HepG2 (cell line): ENCODE measurements around the gene CTRB2. TPM values are rescaled to one million over a fixed set of nuclear protein-coding genes. Genes with fewer than 3 reads are reported as not detected.
A peak's percentile ranks its signal among the peaks of the same experiment; 100 is the strongest.

Experiments used
- ATAC-seq: fragments of 200-7000 bp; cut with Tn5 transposase; 3 replicates; pipeline ENCODE4 v1.9.1; 2020; ENCODE audit warnings: mild to moderate bottlenecking, moderate library complexity
- BruUV-seq: library from RNA; stranded (reverse); fragments of 400-500 nt; replicated peaks from 2 replicates; lab custom pipeline; 2021; lab: Mats Ljungman, UMichigan
- CTCF ChIA-PET: fragments of 300-600 bp; formaldehyde crosslinking; extraction: SDS; loops from one replicate; lab custom pipeline; 2021; ENCODE audit warnings: low total read pairs, inconsistent platforms, low intra/inter-chr PET ratio; lab: Yijun Ruan, JAX
- POLR2A ChIA-PET: fragments of 350-600 bp; sonication (Branson Sonifier 250); formaldehyde crosslinking; loops from one replicate; lab custom pipeline; 2020; ENCODE audit warnings: antibody characterized with exemption, inconsistent platforms; lab: Yijun Ruan, JAX
- DNase-seq: peaks from one replicate; pipeline ENCODE4 v3.0.0-alpha.2; 2015; ENCODE audit warnings: low spot score
- FAIRE-seq: peaks from 3 replicates; lab custom pipeline; 2011; peaks lifted over from hg19 to GRCh38; lab: Jason Lieb, UNC
- H2AFZ ChIP-seq: one replicate; pipeline ENCODE4 v1.6.1; 2011; ENCODE audit warnings: low read length, inconsistent platforms
- H3K27ac ChIP-seq: fragments of 300-600 bp; 3 replicates; pipeline ENCODE4 v1.8.0; 2011; ENCODE audit warnings: mixed run types, mild to moderate bottlenecking, mixed read lengths, low read length, inconsistent platforms; ENCODE audit not compliant: insufficient read depth; ENCODE audit errors: extremely low read length
- H3K27me3 ChIP-seq, 2 experiments: fragments of 200-600 bp in 1 of 2; 2 replicates in 1 of 2; 3 replicates in 1 of 2; pipeline versions ENCODE4 v1.6.0 to v1.8.0; 2011; ENCODE audit warnings: low read length in 2 of 2, mild to moderate bottlenecking in 2 of 2, moderate library complexity in 2 of 2, inconsistent platforms in 1 of 2; ENCODE audit not compliant: insufficient read depth in 2 of 2, control insufficient read depth in 1 of 2
- H3K36me3 ChIP-seq, 2 experiments: fragments of 200-600 bp in 1 of 2; replicated peaks in 1 of 2; 2 replicates in 1 of 2; 3 replicates in 1 of 2; pipeline versions ENCODE4 v1.5.1 to v1.8.0; 2011; ENCODE audit warnings: low read length in 2 of 2, inconsistent platforms in 1 of 2; ENCODE audit not compliant: insufficient read depth in 2 of 2, control insufficient read depth in 1 of 2
- H3K4me1 ChIP-seq: 2 replicates; pipeline ENCODE4 v1.5.1; 2012; ENCODE audit warnings: low read length, inconsistent platforms; ENCODE audit not compliant: insufficient read depth
- H3K4me2 ChIP-seq: 2 replicates; pipeline ENCODE4 v1.6.0; 2011; ENCODE audit warnings: low read depth, low read length, inconsistent platforms
- H3K4me3 ChIP-seq, 3 experiments: fragments of 200-600 bp in 1 of 3; sonication (generic), shearing (Covaris generic) in 1 of 3; replicated peaks in 1 of 3; 2 replicates each; pipeline ENCODE4 v1.5.1; 2011 to 2016; ENCODE audit warnings: low read length in 3 of 3, inconsistent platforms in 2 of 3, low read depth in 2 of 3, mild to moderate bottlenecking in 2 of 3, control low read depth in 1 of 3, mixed read lengths in 1 of 3; ENCODE audit not compliant: insufficient read depth in 1 of 3
- H3K79me2 ChIP-seq: one replicate; pipeline ENCODE4 v1.6.1; 2011; ENCODE audit warnings: low read length, inconsistent platforms; ENCODE audit not compliant: insufficient read depth
- H3K9ac ChIP-seq: 2 replicates; pipeline ENCODE4 v1.6.0; 2011; ENCODE audit warnings: mild to moderate bottlenecking, low read depth, low read length, inconsistent platforms; ENCODE audit not compliant: insufficient read depth
- H3K9me3 ChIP-seq: 2 replicates; pipeline ENCODE4 v1.5.1; 2012; ENCODE audit warnings: mild to moderate bottlenecking, low read length
- H4K20me1 ChIP-seq: 2 replicates; pipeline ENCODE4 v1.6.0; 2011; ENCODE audit warnings: inconsistent platforms, mild to moderate bottlenecking, low read length, moderate library complexity; ENCODE audit not compliant: insufficient read depth
- AGO1 ChIP-seq: fragments of 200-400 bp; formaldehyde crosslinking; IDR thresholded peaks from 2 replicates; pipeline ENCODE4 v1.6.1; 2017; ENCODE audit warnings: mild to moderate bottlenecking, low read depth, low read length, moderate library complexity; ENCODE audit not compliant: poor library complexity, severe bottlenecking
- AGO2 ChIP-seq: fragments of 200-400 bp; formaldehyde crosslinking; optimal IDR thresholded peaks from 2 replicates; pipeline ENCODE3; 2017; ENCODE audit warnings: mild to moderate bottlenecking, low read depth, low read length, moderate library complexity
- AKAP8 ChIP-seq: sonication (generic); formaldehyde crosslinking; IDR thresholded peaks from 2 replicates; pipeline ENCODE4 v1.5.1; 2020; ENCODE audit warnings: mild to moderate bottlenecking, missing genetic modification reagents
- CHD4 ChIP-seq: fragments of 200-600 bp; sonication (generic); IDR thresholded peaks from 2 replicates; pipeline ENCODE4 v1.7.0; 2017; ENCODE audit warnings: mild to moderate bottlenecking, low read length, borderline replicate concordance
- DBP ChIP-seq: sonication (generic); formaldehyde crosslinking; IDR thresholded peaks from 2 replicates; pipeline ENCODE4 v1.4.0; 2020; ENCODE audit warnings: missing genetic modification reagents; ENCODE audit errors: not compliant biosample characterization
- HNRNPL ChIP-seq: fragments of 200-400 bp; formaldehyde crosslinking; IDR thresholded peaks from 2 replicates; pipeline ENCODE4 v1.6.1; 2017; ENCODE audit warnings: mild to moderate bottlenecking, low read depth, low read length
- KLF15 ChIP-seq: sonication (generic); formaldehyde crosslinking; IDR thresholded peaks from 2 replicates; pipeline ENCODE4 v1.8.1; 2023; ENCODE audit warnings: borderline replicate concordance, mild to moderate bottlenecking, inconsistent platforms, missing genetic modification reagents, mixed read lengths
- MNT ChIP-seq: fragments of 450-650 bp; IDR thresholded peaks from 2 replicates; pipeline ENCODE4 v1.6.1; 2016
- NRL ChIP-seq: sonication (generic); formaldehyde crosslinking; IDR thresholded peaks from 2 replicates; pipeline ENCODE4 v1.5.0; 2020; ENCODE audit warnings: missing genetic modification reagents, mild to moderate bottlenecking, moderate library complexity, borderline replicate concordance
- PLRG1 ChIP-seq: fragments of 450-650 bp; conservative IDR thresholded peaks from 2 replicates; pipeline ENCODE4 v1.6.1; 2016
- POLR2G ChIP-seq: fragments of 200-400 bp; formaldehyde crosslinking; IDR thresholded peaks from 2 replicates; pipeline ENCODE4 v1.6.1; 2018; ENCODE audit warnings: mild to moderate bottlenecking, low read depth, low read length, moderate library complexity
- RBFOX2 ChIP-seq: fragments of 200-400 bp; formaldehyde crosslinking; IDR thresholded peaks from 2 replicates; pipeline ENCODE4 v1.6.1; 2017; ENCODE audit warnings: low read depth, mild to moderate bottlenecking, low read length
- RBM22 ChIP-seq: fragments of 200-400 bp; formaldehyde crosslinking; optimal IDR thresholded peaks from 2 replicates; pipeline ENCODE3; 2017; ENCODE audit warnings: mild to moderate bottlenecking, low read length, moderate library complexity
- U2AF1 ChIP-seq: fragments of 200-400 bp; formaldehyde crosslinking; optimal IDR thresholded peaks from 2 replicates; pipeline ENCODE3; 2017; ENCODE audit warnings: mild to moderate bottlenecking, low read depth, low read length
- ZNF143 ChIP-seq: sonication (generic); formaldehyde crosslinking; IDR thresholded peaks from 2 replicates; pipeline ENCODE4 v1.4.0; 2020; ENCODE audit warnings: missing genetic modification reagents
- ZNF253 ChIP-seq: sonication (generic); formaldehyde crosslinking; IDR thresholded peaks from 2 replicates; pipeline ENCODE4 v1.8.0; 2022; ENCODE audit warnings: mild to moderate bottlenecking, missing genetic modification reagents, borderline replicate concordance
- ZNF556 ChIP-seq: sonication (generic); formaldehyde crosslinking; IDR thresholded peaks from 2 replicates; pipeline ENCODE4 v1.4.0; 2020; ENCODE audit warnings: mild to moderate bottlenecking, missing genetic modification reagents, borderline replicate concordance
- WGBS: methylation state at CpG from one replicate; pipeline ENCODE4 v1.1.6; 2017; ENCODE audit warnings: low lambda C conversion rate; 5-methylcytosine and 5-hydroxymethylcytosine counted together
- in situ Hi-C: cut with HindIII; loops from 2 replicates; pipeline ENCODE4 v1.10.0; 2017; ENCODE audit warnings: low pct_unique_long_range_greater_than_20kb; ENCODE audit not compliant: extremely low pct_ligation_motif_present
- intact Hi-C: fragments of 100-400 bp; cut with micrococcal nuclease; formaldehyde crosslinking; loops from one replicate; pipeline ENCODE4 v1.10.0; 2022; ENCODE audit not compliant: unreplicated experiment
- polyA plus RNA-seq, 8 experiments: library from polyadenylated mRNA; depleted of rRNA in 3 of 8; stranded (reverse) in 7 of 8; unstranded in 1 of 8; fragments of >200 nt; fragmentation: Illumina TruSeq in 4 of 8; extraction: Trizol in 4 of 8; gene quantifications; 2 replicates each; pipeline versions ENCODE4 v1.2.1 to v1.2.3, GENCODE V29; 2011 to 2016; ENCODE audit warnings: low read depth in 4 of 8, missing spikeins in 1 of 8, mixed read lengths in 1 of 8; ENCODE audit not compliant: insufficient read depth in 1 of 8
- total RNA-seq, 5 experiments: library from RNA; depleted of rRNA; stranded (reverse); fragments of >200 nt; fragmentation: Illumina TruSeq; extraction: Trizol; gene quantifications; 2 replicates each; pipeline ENCODE4 v1.2.3, GENCODE V29; 2016; ENCODE audit warnings: low read depth in 1 of 5

CTRB2 gene
- total and polyA plus RNA-seq, 2 of the 13 experiments (the other 11 are each of a cell fraction or from before 2014, with no cell fraction given): 0.13 TPM; not detected in 1

- no TSS peak for BruUV-seq
- ChIA-PET CTCF (interaction anchor here (1.0 kb wide), 1 partner anchor 149 kb away, joined by 3 read pairs; no protein-coding TSS in a partner anchor), POLR2A (interaction anchor here (1.3 to 4.2 kb wide), 5 partner anchors 8 to 69 kb away, joined by 5 to 27 read pairs (median 13); partner anchors contain the start of gene BCAR1)
- H4K20me1 ChIP-seq: peaks cover 8% of the 10 kb centered on the region
- FAIRE-seq (no peak), ATAC-seq (no peak), DNase-seq (no peak)
- WGBS: 95% methylated on average over 18 of the region's 28 CpGs
- peaks cover 49 to 59% of the 10 kb centered on the region in 2 experiments for H3K36me3 ChIP-seq
- H3K4me3 ChIP-seq: no peak overlapping the region
- H3K79me2 ChIP-seq: peaks cover 43% of the 10 kb centered on the region
- TF ChIP-seq ZNF556 (CRISPR knock-in tag) (no peak), ZNF253 (CRISPR knock-in tag) (0 out of 2 replicates have a peak, but pooled peaks have one; percentile 23), AKAP8 (CRISPR knock-in tag) (0 out of 2 replicates have a peak, but pooled peaks have one; percentile 40), PLRG1 (no peak), AGO1 (peak; percentile 63), HNRNPL (peak; percentile 72; the same call in 1 of the 2 replicates), KLF15 (CRISPR knock-in tag) (no peak), RBFOX2 (peak; percentile 53; the same call in 1 of the 2 replicates), MNT (no peak), RBM22 (no peak), CHD4 (no peak), ZNF143 (CRISPR knock-in tag) (no peak), AGO2 (peak; percentile 92), NRL (CRISPR knock-in tag) (0 out of 2 replicates have a peak, but pooled peaks have one; percentile 2), U2AF1 (no peak), DBP (CRISPR knock-in tag) (no peak), POLR2G (peak; percentile 1; the same call in 1 of the 2 replicates)
- H2AFZ ChIP-seq: no peak overlapping the region
- H3K4me1 ChIP-seq: peaks cover 55% of the 10 kb centered on the region
- no peak overlapping the region for H3K4me2 ChIP-seq
- intact Hi-C loops (no loop called here), in situ Hi-C loops (no loop called here)
- peak overlapping the region; percentile 77 for H3K27ac ChIP-seq
- no peaks in the 10 kb centered on the region for H3K9me3 ChIP-seq
- H3K27me3 ChIP-seq: no peaks in the 10 kb centered on the region
- no peak overlapping the region for H3K9ac ChIP-seq
Measured at GRCh38 chr16:75236736-75237397, 29.9 kb upstream of the CTRB2 start.
